ENCODE measurements around the gene SOX9. TPM values are rescaled to one million over a fixed set of nuclear protein-coding genes. Genes with fewer than 3 reads are reported as not detected.

The SOX9 gene
- polyA plus RNA-seq, 1 donor from 2014 or later, result not detected

DNA sequence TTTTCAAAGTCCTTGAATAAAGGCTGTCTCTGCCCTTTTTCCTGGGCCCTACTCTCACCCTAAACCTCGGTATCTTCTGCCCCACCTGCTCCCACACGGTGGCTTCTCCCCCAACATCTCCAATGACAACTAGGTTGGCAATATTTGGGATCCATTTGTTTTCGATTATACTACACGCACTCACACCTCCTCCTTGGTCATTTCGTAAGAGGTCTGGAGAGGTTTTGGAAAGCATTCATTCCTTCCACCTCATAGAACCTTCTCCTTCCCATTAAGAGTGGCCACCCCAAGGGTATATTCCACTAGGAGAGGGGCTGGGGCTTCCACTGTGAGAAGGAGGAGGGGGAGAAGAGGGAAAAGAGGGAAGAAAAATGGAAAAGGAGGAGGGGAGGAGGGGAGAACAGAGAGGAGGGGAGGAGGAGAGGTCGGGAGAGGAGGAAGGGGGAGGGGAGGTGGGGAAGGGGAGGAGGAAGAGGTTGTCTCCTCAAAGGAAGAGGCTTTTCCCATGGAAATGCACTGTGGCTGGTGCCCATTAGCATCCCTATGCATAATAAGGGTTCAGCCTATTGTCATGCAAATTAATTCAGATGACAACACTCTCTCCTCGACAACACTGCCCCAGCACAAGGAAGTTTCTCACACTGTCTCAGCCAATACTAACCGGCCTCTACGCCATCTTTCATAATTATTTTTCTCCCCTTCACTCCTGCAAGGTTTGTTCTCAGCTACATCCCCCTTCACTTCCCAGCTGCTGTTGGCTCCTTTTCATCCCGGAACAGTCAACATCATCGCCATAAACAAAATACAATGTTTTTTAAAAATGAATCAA, 30.0 kb downstream of the SOX9 start:
- H3K4me3 Mint-ChIP-seq, result no peak overlapping the region
- peaks cover 3% of the 10 kb centered on the region for H3K27me3 Mint-ChIP-seq
- H3K27ac Mint-ChIP-seq, result no peak overlapping the region
- peaks cover 2% of the 10 kb centered on the region for H3K36me3 Mint-ChIP-seq
- H3K4me1 Mint-ChIP-seq, result peaks cover 0 to under 1% (median 0%) of the 10 kb centered on the region in 3 donors
- peaks cover 0 to 2% (median 0%) of the 10 kb centered on the region in 3 donors for H3K9me3 Mint-ChIP-seq

DNA sequence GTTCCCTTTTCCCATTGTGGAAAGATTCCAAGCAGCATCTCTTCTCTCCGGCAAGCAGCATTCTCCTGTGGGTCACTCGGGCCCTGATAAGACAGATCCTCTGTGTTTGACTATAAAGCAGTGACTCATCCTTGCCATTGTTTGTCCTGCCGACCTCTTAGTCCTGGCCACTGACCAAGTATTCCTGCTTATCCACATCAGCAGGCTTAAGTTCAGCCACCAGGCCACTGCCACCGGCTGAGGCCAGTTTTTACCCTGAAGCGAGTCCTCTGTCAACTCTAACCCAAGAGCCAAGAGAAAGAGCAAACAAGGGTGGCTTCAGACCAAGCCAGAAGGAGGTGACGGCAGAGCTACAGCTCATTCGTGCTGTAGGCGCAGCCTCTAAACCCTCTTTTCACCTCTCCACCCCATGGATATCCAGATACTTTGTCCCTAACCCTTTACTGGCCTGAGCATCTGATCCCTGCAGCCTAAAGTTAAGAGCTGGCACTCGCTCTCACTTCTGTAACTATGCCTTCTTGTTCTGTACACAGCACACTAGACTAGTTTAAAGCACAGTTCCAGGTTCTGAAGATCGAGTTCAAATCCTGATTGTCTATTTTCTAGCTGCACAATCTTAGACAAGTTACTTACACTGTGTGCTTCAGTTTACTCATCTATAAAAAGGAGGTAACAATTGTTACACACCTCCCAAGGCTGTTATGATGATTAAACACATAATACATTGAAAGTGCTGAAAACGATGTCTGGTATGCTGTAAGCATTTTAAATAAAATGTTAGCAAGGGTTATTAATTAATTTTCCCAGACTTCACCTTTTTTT, 31.0 kb downstream of the SOX9 start:
- Mint-ChIP-seq H3K4me3 (no peak overlapping the region), H3K27ac (no peak overlapping the region), H3K27me3 (peaks cover 3% of the 10 kb centered on the region), H3K4me1 (peaks cover 0 to 2% (median 0%) of the 10 kb centered on the region in 3 donors), H3K36me3 (peaks cover 2% of the 10 kb centered on the region), H3K9me3 (peaks cover 0 to 2% (median 0%) of the 10 kb centered on the region in 3 donors)

DNA sequence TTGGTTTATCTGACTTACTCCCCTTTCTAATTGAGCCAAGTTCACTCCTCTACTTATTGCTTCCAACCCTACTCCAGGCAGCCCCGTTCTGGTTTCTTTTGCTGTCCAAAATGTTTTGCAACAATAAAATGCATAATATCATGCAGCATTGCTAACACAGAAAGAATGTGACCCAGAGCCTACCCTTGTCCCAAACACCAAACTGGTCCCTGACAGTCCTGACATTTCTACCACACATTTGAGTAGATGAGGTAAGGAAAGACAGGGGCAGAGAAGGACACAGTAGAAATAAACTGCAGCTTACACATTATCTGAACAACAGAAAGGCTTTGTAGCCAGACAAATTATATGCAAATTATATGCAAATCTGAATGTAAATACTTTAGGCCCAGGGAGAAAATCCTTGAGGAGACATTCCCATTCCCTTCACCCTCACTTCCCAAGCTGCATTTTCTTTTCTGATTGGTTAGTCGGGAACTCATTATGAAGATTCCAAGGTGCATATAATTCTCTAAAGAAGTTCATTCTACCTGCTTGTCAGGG, 31.6 kb downstream of the SOX9 start:
- Mint-ChIP-seq H3K27ac (no peak overlapping the region), H3K4me3 (no peak overlapping the region), H3K9me3 (peaks cover 0 to 2% (median 0%) of the 10 kb centered on the region in 3 donors), H3K4me1 (peaks cover 0 to 2% (median 0%) of the 10 kb centered on the region in 3 donors), H3K27me3 (peaks cover 3% of the 10 kb centered on the region), H3K36me3 (peaks cover 2% of the 10 kb centered on the region)

DNA sequence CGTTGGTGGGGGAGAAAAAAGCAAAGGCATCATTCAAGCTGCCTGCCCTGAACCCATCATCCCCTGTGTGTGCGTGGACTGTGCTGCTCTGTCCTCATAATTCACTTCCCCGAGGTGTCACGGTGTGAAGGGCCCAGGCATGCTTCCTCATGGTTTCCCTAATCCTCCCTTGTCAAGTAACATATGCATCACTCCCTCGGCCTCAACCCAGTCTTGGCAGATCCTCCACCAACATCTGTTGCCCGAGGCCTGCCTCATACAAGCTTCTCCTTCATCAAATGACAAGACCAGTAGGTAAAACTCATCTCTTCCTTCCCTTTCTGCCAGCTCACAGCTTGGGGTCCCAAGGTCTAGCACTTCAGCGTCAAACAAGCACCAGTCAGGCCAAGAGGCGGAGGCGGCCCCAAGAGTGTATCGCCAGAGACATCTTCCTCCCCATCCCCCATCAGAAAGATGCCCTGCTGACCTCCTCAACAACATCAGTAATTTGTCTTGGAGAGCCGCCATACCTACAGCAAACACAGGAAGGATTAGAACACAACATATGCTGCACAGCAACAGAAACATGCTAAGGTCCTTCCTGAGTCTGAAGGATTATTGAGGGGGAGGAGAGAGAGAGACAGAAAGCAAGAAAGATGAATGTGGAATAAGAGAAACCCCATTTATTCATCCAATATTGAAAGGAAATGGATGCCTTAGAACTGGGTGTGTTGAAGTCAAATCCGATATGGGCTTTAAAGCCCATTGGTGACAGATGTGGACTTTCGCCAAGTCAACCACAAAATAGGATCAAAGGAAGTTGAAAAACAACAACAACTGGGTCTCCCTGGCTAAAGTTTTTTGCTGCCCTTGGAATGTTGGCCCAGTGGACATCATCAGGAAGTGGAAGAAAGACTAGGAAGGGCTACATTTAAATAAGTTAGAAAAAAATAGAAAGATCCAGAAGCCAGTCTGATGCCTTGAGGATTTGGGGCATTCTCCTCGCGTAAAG, 38.4 kb downstream of the SOX9 start:
- peaks cover 6 to 14% (median 8%) of the 10 kb centered on the region in 3 donors for H3K9me3 Mint-ChIP-seq
- H3K36me3 Mint-ChIP-seq, result no peaks in the 10 kb centered on the region
- H3K4me1 Mint-ChIP-seq, result peaks cover 0 to 3% (median 0%) of the 10 kb centered on the region in 3 donors
- H3K27me3 Mint-ChIP-seq, result peaks cover 1% of the 10 kb centered on the region
- H3K27ac Mint-ChIP-seq, result no peak overlapping the region
- H3K4me3 Mint-ChIP-seq, result peak overlapping the region in 1 of 4 donors; percentile 38

DNA sequence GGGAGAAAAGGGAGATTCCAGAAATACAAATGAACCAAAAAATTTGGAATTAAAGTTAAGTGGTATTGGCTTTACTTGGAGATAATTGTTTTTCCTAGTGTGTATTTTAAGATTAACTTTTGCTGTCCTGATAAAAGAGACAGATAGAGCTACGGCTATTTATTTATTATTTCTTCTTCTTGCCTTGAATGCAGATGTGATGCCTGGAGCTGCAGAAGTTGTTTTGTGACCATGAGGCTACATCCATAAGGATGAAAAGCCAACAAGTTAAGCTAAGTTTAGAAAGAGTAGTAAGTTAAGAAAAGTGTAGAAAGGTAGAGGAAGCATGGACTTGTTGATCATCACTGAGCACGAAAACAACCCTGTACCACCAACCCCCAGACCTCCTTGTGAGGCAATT, 41.7 kb downstream of the SOX9 start:
- Mint-ChIP-seq H3K4me3 (no peak overlapping the region), H3K4me1 (peaks cover 0 to 1% (median 0%) of the 10 kb centered on the region in 3 donors), H3K27ac (no peak overlapping the region), H3K27me3 (peaks cover 4% of the 10 kb centered on the region), H3K9me3 (peaks cover 6 to 14% (median 10%) of the 10 kb centered on the region in 3 donors), H3K36me3 (no peaks in the 10 kb centered on the region)

DNA sequence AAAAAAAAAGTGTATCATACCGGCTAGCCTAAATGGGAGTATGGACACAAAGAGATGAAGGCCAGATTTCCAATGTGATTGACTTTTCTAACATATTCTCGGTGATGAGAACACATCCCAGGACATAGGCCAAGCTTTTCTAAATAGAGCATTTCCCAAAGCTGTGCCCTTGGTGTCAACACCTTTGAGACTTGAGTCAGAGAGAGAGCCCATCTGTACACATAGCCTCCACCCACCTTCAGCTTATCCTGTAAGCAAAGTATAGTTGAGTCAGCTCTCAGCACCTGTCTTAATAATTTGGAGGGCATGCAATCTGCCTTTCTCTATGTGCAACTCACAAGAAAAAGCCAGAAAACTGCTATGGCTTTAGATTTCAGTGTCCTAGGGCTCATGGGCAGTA, 42.7 kb downstream of the SOX9 start:
- H3K27me3 Mint-ChIP-seq, result peaks cover 4% of the 10 kb centered on the region
- H3K27ac Mint-ChIP-seq, result no peak overlapping the region
- H3K36me3 Mint-ChIP-seq, result no peaks in the 10 kb centered on the region
- H3K4me3 Mint-ChIP-seq, result no peak overlapping the region
- H3K9me3 Mint-ChIP-seq, result peaks cover 6 to 14% (median 10%) of the 10 kb centered on the region in 3 donors
- H3K4me1 Mint-ChIP-seq, result peaks cover 0 to 1% (median 0%) of the 10 kb centered on the region in 3 donors

DNA sequence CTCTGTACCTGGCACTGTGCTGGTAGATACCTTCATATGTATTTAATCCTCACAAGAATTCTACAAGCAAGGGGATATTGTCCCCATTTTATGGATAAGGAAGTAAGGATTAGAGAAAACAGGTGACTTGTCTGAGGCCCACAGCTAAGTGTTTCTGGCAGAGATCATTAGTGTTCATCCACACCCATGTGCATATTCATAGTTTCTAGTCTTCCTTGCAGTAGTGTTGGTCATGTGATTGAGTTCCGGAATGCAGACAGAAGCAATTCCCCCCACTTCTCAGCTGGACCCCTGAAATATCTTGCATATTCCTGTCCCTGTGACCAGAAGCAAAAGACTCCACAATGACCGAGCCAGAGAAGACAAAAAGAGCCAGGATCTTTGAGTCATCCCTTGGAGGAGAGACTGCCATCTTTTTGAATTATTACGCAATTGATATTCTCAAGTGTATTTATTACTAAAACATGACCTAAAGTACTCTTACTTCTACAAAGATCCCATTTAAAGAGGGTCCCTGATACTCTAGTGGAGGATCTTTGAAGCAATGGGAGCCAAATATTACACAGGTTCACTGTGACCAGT, 43.4 kb downstream of the SOX9 start:
- Mint-ChIP-seq H3K27me3 (peaks cover 4% of the 10 kb centered on the region), H3K36me3 (no peaks in the 10 kb centered on the region), H3K4me1 (no peaks in the 10 kb centered on the region), H3K27ac (no peak overlapping the region), H3K4me3 (no peak overlapping the region), H3K9me3 (peaks cover 3 to 9% (median 7%) of the 10 kb centered on the region in 3 donors)

DNA sequence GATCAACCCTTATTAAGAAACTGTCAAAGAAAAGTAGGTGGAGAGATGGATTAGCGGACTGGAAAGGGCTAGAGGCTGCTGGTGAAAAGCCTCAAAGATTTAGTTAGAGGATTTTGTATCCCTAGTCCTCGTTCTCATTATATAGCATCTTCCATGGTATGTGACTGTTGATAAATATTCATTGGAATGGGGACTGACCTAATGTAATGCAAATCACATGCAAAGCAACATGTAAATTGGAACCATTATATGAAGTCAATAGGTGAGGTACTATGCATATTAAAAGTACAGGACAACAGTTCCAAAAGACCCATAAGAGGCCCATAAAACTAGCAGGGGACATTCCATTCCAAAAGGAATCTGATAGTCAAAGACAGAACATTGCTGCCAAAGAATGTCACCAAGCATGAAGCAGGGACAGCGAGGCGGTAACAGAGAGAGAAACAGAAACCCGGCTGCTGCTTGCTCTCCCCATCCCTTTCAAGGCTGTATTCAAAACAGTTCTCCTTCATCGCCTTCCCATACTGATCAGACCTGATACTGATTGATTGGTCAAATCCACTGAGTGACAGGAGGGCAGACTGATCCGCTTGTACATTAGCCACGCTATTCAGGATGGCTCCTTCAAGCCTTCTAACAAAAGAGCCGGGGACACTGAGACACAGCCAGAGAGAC, 44.5 kb downstream of the SOX9 start:
- Mint-ChIP-seq H3K36me3 (no peaks in the 10 kb centered on the region), H3K9me3 (peaks cover 3 to 7% (median 6%) of the 10 kb centered on the region in 3 donors), H3K27me3 (peaks cover 4% of the 10 kb centered on the region), H3K4me3 (no peak overlapping the region), H3K4me1 (peaks cover 0 to 1% (median 0%) of the 10 kb centered on the region in 3 donors), H3K27ac (no peak overlapping the region)

DNA sequence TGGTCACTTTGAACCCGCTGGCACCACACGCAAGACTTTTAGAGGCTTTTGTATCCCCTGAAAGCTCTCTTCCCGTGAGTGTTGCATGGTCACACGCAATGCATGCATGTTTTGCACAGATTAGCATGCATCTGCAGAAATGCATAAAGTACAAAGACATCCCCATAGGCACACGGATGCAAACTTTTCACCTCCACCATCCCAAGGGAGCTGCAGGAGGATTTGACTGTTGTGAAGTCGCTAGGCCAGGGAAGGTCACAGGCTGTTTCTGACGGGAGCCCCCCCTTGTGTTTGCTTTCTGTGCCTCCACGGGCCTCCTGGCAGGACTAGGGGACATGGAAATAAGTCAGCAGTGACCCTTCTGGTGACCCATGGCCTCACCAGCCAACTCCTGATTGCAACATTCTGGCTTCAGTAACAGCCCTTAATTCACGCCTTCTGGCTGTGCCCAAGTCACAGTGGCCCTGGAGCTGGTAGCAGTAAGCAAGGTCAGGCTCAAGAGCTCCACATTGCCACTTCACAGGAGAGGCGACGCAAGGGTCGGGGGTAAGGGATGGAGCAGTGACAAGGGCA, 45.1 kb downstream of the SOX9 start:
- Mint-ChIP-seq H3K9me3 (peaks cover 3 to 6% (median 5%) of the 10 kb centered on the region in 3 donors), H3K27me3 (peaks cover 6% of the 10 kb centered on the region), H3K36me3 (no peaks in the 10 kb centered on the region), H3K4me1 (peaks cover 0 to 1% (median 0%) of the 10 kb centered on the region in 3 donors), H3K4me3 (no peak overlapping the region), H3K27ac (no peak overlapping the region)

DNA sequence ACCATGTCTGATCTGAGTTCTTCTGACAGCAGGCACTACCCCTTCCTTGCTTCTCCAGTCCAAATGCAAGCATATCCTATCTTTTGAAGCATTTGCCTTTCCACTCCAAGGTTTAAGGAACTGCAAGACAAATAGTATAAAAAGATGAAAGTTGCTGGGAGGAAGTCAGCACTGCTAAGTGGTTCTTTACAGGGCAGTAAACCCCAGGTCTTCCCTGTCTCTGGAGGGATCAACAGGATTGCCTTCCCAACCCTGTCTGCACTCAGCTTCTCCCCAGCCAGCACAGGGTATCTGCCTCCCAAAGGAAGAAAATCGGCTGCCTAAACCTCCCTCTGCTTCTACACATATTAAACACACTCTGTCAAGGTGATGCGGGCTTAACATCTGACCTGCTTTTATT, 46.8 kb downstream of the SOX9 start:
- Mint-ChIP-seq H3K27ac (no peak overlapping the region), H3K36me3 (no peaks in the 10 kb centered on the region), H3K4me1 (peaks cover 0 to 1% (median 0%) of the 10 kb centered on the region in 3 donors), H3K4me3 (no peak overlapping the region), H3K9me3 (peaks cover 2 to 6% (median 2%) of the 10 kb centered on the region in 3 donors), H3K27me3 (peaks cover 10% of the 10 kb centered on the region)

DNA sequence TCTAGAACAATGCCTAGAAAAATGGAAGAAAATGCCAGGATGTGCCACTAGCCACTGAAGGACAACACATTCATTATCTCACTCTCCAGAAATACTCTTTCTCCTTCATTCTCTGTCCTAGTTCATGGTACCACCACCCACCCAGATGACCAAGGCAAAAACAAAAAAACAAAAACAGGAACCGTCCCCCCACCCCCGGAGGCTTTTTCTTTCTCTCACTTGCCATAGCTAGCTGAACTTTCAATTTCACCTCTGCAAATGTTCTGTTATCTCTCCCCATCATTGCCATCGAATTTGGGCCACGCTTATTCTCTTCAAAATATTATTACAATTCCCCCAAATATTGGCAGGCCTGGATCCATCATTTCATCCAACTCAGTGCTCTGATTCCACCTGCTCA, 49.0 kb downstream of the SOX9 start:
- H3K36me3 Mint-ChIP-seq, result peaks cover 1% of the 10 kb centered on the region
- no peak overlapping the region for H3K4me3 Mint-ChIP-seq
- no peak overlapping the region for H3K27ac Mint-ChIP-seq
- H3K4me1 Mint-ChIP-seq, result peaks cover 0 to 1% (median 0%) of the 10 kb centered on the region in 3 donors
- peaks cover 0 to 2% (median 1%) of the 10 kb centered on the region in 3 donors for H3K9me3 Mint-ChIP-seq
- peaks cover 10% of the 10 kb centered on the region for H3K27me3 Mint-ChIP-seq

DNA sequence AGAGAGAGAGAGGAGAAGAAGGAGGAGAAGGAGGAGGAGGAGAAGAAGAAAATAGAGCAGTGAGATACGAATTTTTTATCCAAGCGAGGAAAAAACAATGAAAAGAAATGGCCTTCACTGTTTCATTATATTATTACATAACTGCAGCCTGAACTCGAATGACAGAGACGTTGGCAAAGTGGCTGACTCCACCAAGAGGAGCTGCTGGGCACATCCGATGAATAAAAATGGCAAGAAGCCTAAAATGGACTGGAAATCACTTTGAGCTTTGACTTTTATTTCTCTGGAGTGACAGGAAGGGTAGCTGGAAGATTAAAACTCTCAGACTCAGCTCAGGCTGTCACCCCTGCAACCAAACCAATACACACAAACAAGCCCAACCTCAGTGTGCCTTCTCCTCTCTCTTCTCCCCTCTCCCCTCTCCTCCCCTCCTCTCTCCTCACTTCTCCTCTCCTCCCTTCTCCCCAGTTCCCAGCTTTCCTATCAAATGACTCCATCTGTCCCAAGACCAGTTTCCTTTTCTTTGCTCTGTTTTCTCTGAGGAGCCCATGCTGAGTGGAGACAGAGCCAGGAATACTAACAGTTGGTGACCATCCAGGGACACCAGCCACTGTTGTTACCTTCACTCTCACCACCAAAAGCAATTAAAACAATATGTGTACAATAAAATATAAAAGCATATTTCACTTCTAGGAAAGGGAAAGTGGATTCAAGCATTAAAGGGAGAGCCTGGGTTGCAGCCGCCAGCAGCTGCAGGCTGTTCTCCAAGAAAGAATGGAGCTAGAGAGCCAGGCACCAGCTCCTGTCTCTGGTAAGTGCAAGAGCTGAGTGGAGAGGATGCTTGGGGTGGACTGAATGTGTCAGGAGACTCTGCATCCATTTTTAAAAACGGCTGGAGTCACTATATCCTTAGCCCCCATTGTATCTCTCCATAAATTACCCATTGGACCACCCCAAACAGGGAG, 51.2 kb downstream of the SOX9 start:
- Mint-ChIP-seq H3K4me1 (peaks cover 0 to 1% (median 0%) of the 10 kb centered on the region in 3 donors), H3K9me3 (peaks cover 0 to 3% (median 1%) of the 10 kb centered on the region in 3 donors), H3K27ac (no peak overlapping the region), H3K4me3 (no peak overlapping the region), H3K36me3 (peaks cover 1% of the 10 kb centered on the region), H3K27me3 (peaks cover 7% of the 10 kb centered on the region)
